ENCODE measurements around the gene CADPS. TPM values are rescaled to one million over a fixed set of nuclear protein-coding genes. Genes with fewer than 3 reads are reported as not detected.

CADPS gene
- 1 to 10 TPM in 11 of 12 donors, not detected in 1; 1.6 to 7.7 (median 3.5) TPM for polyA plus RNA-seq (ENCODE audit: insufficient read length in 12 of 12)
- long read RNA-seq, donor 1, partial matches to known transcripts = 0 of 1 reads
- long read RNA-seq, donor 1, other reads (novel, unspliced or antisense) = 0 of 1 reads
- long read RNA-seq, donor 2 = 0 reads
- long read RNA-seq, donor 3 = 0 reads
- long read RNA-seq, donor 4 = 0 reads
- long read RNA-seq, donor 5 = 0 reads
- long read RNA-seq, donor 6 = 0 reads
- long read RNA-seq, donor 7, partial matches to known transcripts = 0 of 1 reads
- long read RNA-seq, donor 7, other reads (novel, unspliced or antisense) = 0 of 1 reads
- long read RNA-seq, donor 8 = 0 reads
- long read RNA-seq, donor 9 = 0 reads
- long read RNA-seq, donor 10 = 0 reads
- long read RNA-seq, donor 11 = 0 reads

GRCh38 chr3:62874711-62875557 lies at the start of gene CADPS:
TSS of gene CADPS (minus strand) at chr3:62875416. CDS start at chr3:62875029, 387 bp downstream.
- peak; percentile 11 for DNase-seq

DNA sequence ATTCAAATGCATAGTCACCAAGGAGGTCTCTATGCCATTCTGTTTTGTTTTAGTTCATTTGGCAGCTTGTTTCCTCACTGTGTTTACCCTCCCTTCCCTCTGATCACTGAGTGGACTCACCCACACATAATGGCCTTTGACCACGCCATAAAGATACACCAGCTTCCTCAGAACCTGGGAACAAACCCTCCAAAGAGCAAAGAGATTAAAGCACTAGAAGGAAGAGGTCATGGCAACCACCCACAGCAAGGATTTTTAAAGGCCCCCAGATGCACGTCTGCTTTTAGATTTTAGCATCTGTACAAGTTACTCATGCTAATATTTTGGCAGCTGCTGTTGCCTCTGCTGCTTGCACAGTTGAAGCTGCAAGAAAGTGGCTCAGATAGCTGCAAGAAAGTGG lies 47.9 kb upstream of the CADPS start:
- DNase-seq = peak; percentile 6

- DNase-seq = no peak
Measured at GRCh38 chr3:62922326-62922725, 47.1 kb upstream of the CADPS start.

DNA sequence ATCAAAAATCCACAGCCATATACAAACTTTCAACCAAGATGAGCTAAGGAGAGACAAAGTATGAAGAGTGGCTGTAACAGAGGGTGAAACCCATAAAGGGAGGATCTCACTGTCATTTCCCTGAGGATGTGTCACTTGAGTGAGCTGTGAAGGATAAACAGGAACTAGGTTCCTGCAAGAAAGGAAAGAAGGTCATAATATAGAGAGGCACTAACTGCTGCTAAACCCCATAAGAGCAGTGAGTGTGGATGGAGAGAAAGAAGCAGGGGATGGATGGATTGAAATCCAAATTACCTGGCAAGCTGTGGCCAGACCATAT lies 45.2 kb upstream of the CADPS start:
- no peak for DNase-seq

GRCh38 chr3:62919784-62920465 lies 44.7 kb upstream of the CADPS start:
- no peak for DNase-seq

- DNase-seq = no peak
Measured at GRCh38 chr3:62918777-62919176, 43.6 kb upstream of the CADPS start.

DNA sequence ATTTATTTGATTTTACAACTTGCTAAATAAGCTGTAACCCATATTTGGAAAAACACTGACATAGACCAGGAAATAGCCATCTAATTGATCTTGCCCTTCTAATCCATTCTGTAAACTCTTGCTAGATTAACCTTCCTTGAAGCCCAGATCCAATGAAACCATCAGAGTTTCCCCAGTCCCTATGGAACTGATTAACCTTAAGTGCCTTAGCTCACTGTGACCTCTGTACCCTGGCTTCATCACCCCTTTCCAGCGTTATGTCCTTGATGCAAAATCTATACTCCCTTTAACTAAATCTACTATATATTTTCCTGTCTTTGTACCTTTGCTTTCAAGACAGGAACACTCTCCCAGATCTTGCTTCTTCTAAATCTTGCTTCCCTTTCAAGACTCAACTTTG lies 42.9 kb upstream of the CADPS start:
- DNase-seq = no peak

DNA sequence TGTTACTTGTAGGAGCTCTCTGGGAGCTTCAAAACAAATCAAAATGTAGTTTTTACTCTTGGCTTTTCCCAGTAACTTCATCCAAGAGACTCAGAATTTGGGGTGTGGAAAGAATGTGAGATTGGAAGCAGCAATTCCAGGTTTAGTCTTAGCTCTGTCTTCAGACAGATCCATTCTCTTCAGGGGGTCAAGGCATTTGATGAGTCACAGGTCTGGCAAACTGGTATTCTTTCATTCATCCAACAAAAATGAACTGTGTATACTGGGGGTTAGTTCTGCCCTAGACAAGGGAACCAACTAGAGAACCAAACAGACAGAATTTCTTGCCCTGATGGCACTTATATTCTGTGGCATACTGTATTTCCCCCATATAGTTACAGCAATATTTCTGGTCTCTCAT lies 36.3 kb upstream of the CADPS start:
- no peak for DNase-seq

GRCh38 chr3:62905331-62905730 lies 30.1 kb upstream of the CADPS start:
- DNase-seq = no peak

DNA sequence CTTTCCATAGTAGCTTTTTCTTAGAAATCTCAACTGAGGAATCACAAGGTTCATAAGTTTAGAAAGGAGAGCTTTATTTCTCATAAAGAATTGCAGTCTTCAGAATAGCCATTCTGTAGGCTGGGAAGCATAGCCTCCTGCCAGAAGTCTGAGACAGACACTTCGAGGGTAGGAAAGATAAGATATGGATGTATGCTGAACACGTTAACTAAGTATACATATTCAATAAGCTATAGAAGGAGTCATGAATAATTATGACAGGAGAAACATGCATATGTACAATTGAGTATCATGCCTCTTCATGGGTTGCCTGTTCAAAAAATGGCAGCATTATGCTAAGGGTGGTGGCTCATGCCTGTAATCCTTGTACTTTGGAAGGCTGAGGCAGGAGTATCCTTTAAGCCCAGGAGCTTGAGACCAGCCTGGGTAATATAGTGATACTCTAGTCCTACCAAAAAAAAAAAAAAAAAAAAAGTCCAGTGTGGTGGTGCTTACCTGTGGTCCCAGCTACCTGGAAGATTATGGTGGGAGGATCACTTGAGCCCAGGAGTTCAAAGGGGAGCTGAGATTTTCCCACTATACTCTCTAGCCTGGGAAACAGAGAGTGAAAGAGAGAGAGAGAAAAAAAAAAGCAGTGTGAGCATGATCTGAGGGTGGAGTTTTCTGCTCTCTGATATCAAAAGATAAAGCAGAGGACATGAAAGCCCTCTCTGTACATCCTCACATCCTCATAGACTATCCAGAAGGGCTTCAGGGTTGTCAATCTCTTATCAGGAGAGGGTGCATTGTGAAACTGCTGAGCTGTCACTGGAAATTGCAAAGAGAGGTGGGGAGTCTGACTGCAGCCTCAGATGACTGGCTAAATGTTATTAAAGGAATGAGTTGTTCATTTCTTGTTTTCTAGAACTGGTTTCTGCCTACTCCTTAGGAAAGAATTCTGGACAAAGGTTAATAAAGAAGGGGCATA lies 23.6 kb upstream of the CADPS start:
- DNase-seq = no peak

- no peak for DNase-seq
Measured at GRCh38 chr3:62895901-62896300, 20.7 kb upstream of the CADPS start.

- no peak for DNase-seq
Measured at GRCh38 chr3:62892951-62893350, 17.7 kb upstream of the CADPS start.

GRCh38 chr3:62892045-62892444 lies 16.8 kb upstream of the CADPS start:
- DNase-seq = no peak

- no peak for DNase-seq
Measured at GRCh38 chr3:62888778-62889177, 13.6 kb upstream of the CADPS start.

DNA sequence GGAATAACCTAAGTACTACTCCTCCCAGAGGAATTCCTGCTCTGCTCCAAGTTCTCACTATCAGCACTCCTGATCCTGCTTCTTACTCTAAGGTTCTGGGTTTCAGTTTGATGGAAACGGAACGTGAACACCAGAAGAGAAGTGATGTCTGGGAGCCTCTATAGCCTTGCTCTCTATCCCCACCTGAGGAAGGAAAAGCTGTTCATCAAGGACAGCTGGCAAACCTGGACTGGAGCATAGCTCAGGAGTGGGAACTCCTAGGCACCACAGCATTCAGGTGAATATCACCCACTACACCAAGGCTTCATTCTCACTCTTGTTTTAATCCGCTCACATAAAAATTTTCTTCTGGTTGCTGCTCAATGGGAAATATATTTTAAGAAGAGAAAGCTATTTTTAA lies 13.0 kb upstream of the CADPS start:
- no peak for DNase-seq

DNA sequence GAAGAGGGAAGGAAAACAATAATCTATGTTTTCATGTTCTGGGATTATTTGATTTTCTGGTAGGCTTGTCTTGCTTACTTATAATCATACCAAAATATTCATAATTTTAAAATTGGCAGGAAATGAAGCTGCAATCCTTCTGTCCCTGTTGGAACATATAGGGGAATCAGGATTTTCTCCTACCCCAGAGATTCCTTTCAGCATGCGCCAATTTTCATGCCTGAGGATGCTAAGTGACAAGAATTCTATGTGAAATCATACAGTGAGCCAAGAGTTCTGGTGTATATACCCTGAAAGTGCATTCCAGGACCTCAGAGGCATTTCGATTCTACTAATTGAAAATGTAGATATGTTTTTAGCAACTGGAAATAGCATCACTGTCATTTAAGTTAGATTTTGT lies 9.9 kb upstream of the CADPS start:
- DNase-seq = no peak

DNA sequence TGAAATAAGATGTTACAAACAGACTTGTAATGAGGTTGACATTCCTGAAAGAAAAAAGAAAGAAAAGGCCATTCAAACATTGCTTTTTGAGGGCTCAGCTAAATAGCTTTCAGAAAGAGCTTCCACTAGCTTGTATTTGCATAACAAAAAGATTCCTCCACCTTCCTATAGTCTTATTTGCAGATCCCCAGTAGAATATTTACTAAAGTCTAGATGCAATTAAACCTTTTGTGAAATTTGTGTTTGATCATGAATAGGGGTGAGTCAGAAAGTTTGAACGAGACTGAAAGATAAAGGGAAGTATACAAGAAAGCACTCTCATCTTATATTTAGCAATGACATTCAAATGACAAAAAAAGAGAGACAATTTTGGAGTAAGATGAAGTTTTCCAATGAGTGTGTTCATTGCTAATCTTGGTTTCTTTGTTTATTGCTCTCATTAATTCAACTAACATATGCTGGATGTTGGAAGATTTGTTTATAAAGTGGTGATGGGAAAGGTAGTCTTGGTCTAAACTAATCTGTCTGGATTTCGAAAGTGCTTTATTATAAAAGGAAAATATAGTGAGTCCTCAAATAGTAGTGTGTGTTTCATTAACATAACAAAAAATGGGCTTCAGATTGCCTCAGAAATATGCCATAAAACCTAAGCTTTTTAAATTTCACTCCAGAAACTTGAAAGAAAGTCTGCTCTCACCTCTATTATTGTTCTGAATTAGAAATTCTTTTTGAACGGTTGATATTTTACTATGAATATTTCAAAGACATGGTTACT lies 9.1 kb upstream of the CADPS start:
- DNase-seq = no peak

GRCh38 chr3:62882676-62883200 lies 7.5 kb upstream of the CADPS start:
- no peak for DNase-seq

GRCh38 chr3:62876064-62876463 lies 848 bp upstream of the CADPS start:
- peak; percentile 47 for DNase-seq

DNA sequence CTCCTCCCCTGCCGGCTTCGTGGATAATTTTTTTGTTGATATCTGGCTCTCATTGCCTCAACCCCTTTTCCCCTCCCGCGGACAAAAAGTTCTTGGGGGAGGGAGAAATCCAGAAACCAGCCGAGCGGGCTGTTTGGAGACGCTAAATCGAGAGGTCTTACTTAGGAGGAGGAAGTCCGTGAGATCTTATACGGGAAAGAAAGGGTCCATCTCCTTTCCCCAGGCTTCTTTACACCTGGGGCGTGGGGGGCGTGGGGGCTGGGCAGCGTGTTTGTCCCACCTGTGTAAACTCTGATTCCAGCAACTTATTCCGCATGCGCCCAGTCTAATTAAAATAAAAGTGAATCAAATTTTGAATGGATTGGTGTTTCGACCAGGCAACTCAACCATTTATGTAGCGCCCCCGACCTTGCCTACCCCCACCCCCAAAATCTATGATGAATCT lies 364 bp upstream of the CADPS start:
- no peak for DNase-seq

Data from muscle of arm (tissue), 14 donors.